Bone marrow (tissue), 2 donors: ENCODE measurements around the gene KCNE5.
"Not testable (repeated sequence)": the region's sequence is repeated elsewhere in the genome, so short reads cannot be mapped to it uniquely, and the experiment has no call there.

Experiments used
- DNase-seq, 2 donors: peaks; one replicate each; lab custom pipeline; 2025; lab: John Stamatoyannopoulos, UW

The KCNE5 gene

GRCh38 chrX:109624641-109625616, at the start of gene KCNE5:
KCNE5 (minus strand) TSS chrX:109625172; CDS start chrX:109625020, 152 bp downstream.
- no peak for DNase-seq

- DNase-seq: no peak
Observed at GRCh38 chrX:109672239-109672638, 47.3 kb upstream of the KCNE5 start.

GRCh38 chrX:109671170-109671569, 46.2 kb upstream of the KCNE5 start:
- DNase-seq: not testable (repeated sequence)

GRCh38 chrX:109667986-109668385, 43.0 kb upstream of the KCNE5 start:
- DNase-seq: no peak

- no peak for DNase-seq
Observed at GRCh38 chrX:109660435-109661143, 35.6 kb upstream of the KCNE5 start.

GRCh38 chrX:109658391-109658790, 33.4 kb upstream of the KCNE5 start:
- DNase-seq: no peak

GRCh38 chrX:109657364-109657763, 32.4 kb upstream of the KCNE5 start:
- DNase-seq: not testable (repeated sequence)

GRCh38 chrX:109656774-109657173, 31.8 kb upstream of the KCNE5 start:
- no peak for DNase-seq

- no peak for DNase-seq
Observed at GRCh38 chrX:109655502-109656201, 30.7 kb upstream of the KCNE5 start.

- DNase-seq: no peak
Observed at GRCh38 chrX:109654516-109655109, 29.6 kb upstream of the KCNE5 start.

- not testable (repeated sequence) for DNase-seq
Observed at GRCh38 chrX:109644671-109645070, 19.7 kb upstream of the KCNE5 start.

GRCh38 chrX:109643687-109644086, 18.7 kb upstream of the KCNE5 start:
- DNase-seq: no peak

- no peak for DNase-seq
Observed at GRCh38 chrX:109638158-109638557, 13.2 kb upstream of the KCNE5 start.

- not testable (repeated sequence) for DNase-seq
Observed at GRCh38 chrX:109637477-109637876, 12.5 kb upstream of the KCNE5 start.

GRCh38 chrX:109635146-109635545, 10.2 kb upstream of the KCNE5 start:
- no peak for DNase-seq

GRCh38 chrX:109632906-109633504, 8.0 kb upstream of the KCNE5 start:
- DNase-seq: no peak

- DNase-seq: no peak
Observed at GRCh38 chrX:109629310-109629709, 4.3 kb upstream of the KCNE5 start.

GRCh38 chrX:109626637-109627036, 1.7 kb upstream of the KCNE5 start:
- no peak for DNase-seq

- no peak for DNase-seq
Observed at GRCh38 chrX:109623997-109624396, 975 bp downstream of the KCNE5 start.

- no peak for DNase-seq
Observed at GRCh38 chrX:109622270-109622669, 2.7 kb downstream of the KCNE5 start.

GRCh38 chrX:109619771-109620170, 5.2 kb downstream of the KCNE5 start:
- DNase-seq: no peak

- DNase-seq: no peak
Observed at GRCh38 chrX:109614951-109615350, 10.0 kb downstream of the KCNE5 start.
